Mesothelial cell of epicardium (in vitro differentiated cells): Measurements from ENCODE around the gene ASTL. TPM values are rescaled to one million over a fixed set of nuclear protein-coding genes. Genes with fewer than 3 reads are reported as not detected.

ENCODE experiments used
- DNase-seq, 2 experiments: peaks; one replicate each; pipeline ENCODE4 v3.0.0; 2021; ENCODE audit warnings: low spot score in 2 of 2; ENCODE audit not compliant: unreplicated experiment in 2 of 2
- H3K27ac Mint-ChIP-seq: 2 replicates; pipeline ENCODE4 v1.8.0; 2021; ENCODE audit warnings: mixed read lengths
- H3K27me3 Mint-ChIP-seq: 2 replicates; pipeline ENCODE4 v1.8.0; 2021; ENCODE audit warnings: low read depth, mixed read lengths
- H3K36me3 Mint-ChIP-seq: 2 replicates; pipeline ENCODE4 v1.8.0; 2021; ENCODE audit warnings: mixed read lengths
- H3K4me1 Mint-ChIP-seq: 2 replicates; pipeline ENCODE4 v1.8.0; 2021; ENCODE audit warnings: mixed read lengths
- H3K4me3 Mint-ChIP-seq: 2 replicates; pipeline ENCODE4 v1.8.0; 2021; ENCODE audit warnings: mild to moderate bottlenecking, moderate library complexity, mixed read lengths
- H3K9me3 Mint-ChIP-seq: 2 replicates; pipeline ENCODE4 v1.8.0; 2021; ENCODE audit warnings: mixed read lengths
- CTCF ChIP-seq: fragments of 200-600 bp; sonication (generic); IDR thresholded peaks from one replicate; pipeline ENCODE4 v1.5.0; 2021; ENCODE audit warnings: antibody characterized with exemption; ENCODE audit not compliant: unreplicated experiment
- total RNA-seq: library from RNA; stranded (reverse); gene quantifications from 3 replicates; pipeline ENCODE4 v1.2.1, GENCODE V29; 2021

The ASTL gene
- total RNA-seq, 1 donor from 2014 or later: 1.2 TPM

GRCh38 chr2:96124406-96125265 is 13.7 kb downstream of the ASTL start:
- no peaks in the 10 kb centered on the region for H3K9me3 Mint-ChIP-seq
- DNase-seq: no peak
- H3K4me1 Mint-ChIP-seq: no peaks in the 10 kb centered on the region
- no peak overlapping the region for H3K4me3 Mint-ChIP-seq
- H3K36me3 Mint-ChIP-seq: no peaks in the 10 kb centered on the region
- H3K27ac Mint-ChIP-seq: no peak overlapping the region
- peaks cover 73% of the 10 kb centered on the region for H3K27me3 Mint-ChIP-seq
- TF ChIP-seq CTCF: no peak

GRCh38 chr2:96123936-96124335 is 14.4 kb downstream of the ASTL start:
- TF ChIP-seq CTCF: no peak
- H3K9me3 Mint-ChIP-seq: no peaks in the 10 kb centered on the region
- H3K27me3 Mint-ChIP-seq: peaks cover 76% of the 10 kb centered on the region
- H3K4me3 Mint-ChIP-seq: no peak overlapping the region
- H3K36me3 Mint-ChIP-seq: no peaks in the 10 kb centered on the region
- H3K27ac Mint-ChIP-seq: no peak overlapping the region
- DNase-seq: no peak
- H3K4me1 Mint-ChIP-seq: no peaks in the 10 kb centered on the region

GRCh38 chr2:96123290-96123689 is 15.0 kb downstream of the ASTL start:
- peaks cover 78% of the 10 kb centered on the region for H3K27me3 Mint-ChIP-seq
- H3K9me3 Mint-ChIP-seq: no peaks in the 10 kb centered on the region
- H3K36me3 Mint-ChIP-seq: no peaks in the 10 kb centered on the region
- H3K27ac Mint-ChIP-seq: no peak overlapping the region
- no peak for TF ChIP-seq CTCF
- H3K4me1 Mint-ChIP-seq: no peaks in the 10 kb centered on the region
- no peak for DNase-seq
- H3K4me3 Mint-ChIP-seq: no peak overlapping the region

GRCh38 chr2:96122391-96122790 is 15.9 kb downstream of the ASTL start:
- H3K27ac Mint-ChIP-seq: no peak overlapping the region
- no peak for DNase-seq
- peaks cover 81% of the 10 kb centered on the region for H3K27me3 Mint-ChIP-seq
- no peak for TF ChIP-seq CTCF
- peaks cover 3% of the 10 kb centered on the region for H3K4me1 Mint-ChIP-seq
- H3K9me3 Mint-ChIP-seq: no peaks in the 10 kb centered on the region
- H3K4me3 Mint-ChIP-seq: no peak overlapping the region
- no peaks in the 10 kb centered on the region for H3K36me3 Mint-ChIP-seq

- Mint-ChIP-seq H3K9me3 (no peaks in the 10 kb centered on the region), H3K27ac (no peak overlapping the region), H3K4me1 (peaks cover 6% of the 10 kb centered on the region), H3K27me3 (peaks cover 77% of the 10 kb centered on the region), H3K36me3 (no peaks in the 10 kb centered on the region), H3K4me3 (no peak overlapping the region)
- DNase-seq: no peak
- TF ChIP-seq CTCF: no peak
These were observed 16.9 kb downstream of the ASTL start for GRCh38 chr2:96121414-96121813.
